HG03442 (cell line): ENCODE measurements around the gene CYLD.

Experiments used
- ATAC-seq: cut with Tn5 transposase; IDR thresholded peaks from one replicate; pipeline ENCODE4 v1.9.1; 2021; ENCODE audit warnings: mild to moderate bottlenecking, moderate library complexity; ENCODE audit not compliant: unreplicated experiment

The CYLD gene

DNA sequence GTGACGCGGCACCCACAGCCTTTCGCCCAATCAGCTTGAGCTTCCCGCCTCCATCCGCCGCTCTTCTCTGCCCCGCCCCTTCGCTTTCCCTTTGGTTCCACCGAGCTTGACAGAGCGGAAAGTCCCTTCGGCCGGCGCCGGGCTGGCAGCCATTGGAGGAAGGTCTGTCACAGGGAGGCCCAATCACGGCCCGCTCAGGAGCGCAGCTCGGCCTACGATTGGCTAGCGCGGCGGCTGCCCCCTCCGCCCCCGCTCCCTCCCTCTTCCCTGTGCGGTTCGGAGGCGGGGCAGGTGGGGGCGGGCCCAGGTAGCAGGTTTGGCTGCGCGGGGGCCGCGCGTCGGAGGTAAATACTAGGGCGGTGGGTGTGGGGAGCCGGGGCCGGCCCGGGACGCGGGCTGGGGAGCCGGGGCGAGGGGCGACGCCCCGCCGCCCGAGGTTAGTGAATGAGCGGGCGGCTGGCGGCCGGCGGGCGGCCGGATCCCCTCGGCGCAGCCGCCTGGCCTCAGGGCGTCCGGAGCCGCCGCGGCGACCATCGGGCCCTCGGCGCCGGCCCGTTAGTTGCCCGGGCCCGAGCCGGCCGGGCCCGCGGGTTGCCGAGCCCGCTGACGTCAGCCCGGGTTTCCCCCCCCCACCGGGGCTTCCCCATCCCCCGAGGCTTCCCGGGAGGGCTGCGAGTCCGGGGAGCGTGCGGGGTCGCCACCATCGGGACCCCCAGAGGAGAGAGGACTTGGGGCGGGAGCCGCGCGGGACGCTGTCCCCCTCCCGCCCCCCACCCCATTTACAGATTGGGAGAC is at the start of gene CYLD:
Gene CYLD (plus strand): TSS at position 306 of the 795 bp plus-strand sequence. CDS start 7,613 bp downstream, outside the sequence.
- ATAC-seq: peak; percentile 91

DNA sequence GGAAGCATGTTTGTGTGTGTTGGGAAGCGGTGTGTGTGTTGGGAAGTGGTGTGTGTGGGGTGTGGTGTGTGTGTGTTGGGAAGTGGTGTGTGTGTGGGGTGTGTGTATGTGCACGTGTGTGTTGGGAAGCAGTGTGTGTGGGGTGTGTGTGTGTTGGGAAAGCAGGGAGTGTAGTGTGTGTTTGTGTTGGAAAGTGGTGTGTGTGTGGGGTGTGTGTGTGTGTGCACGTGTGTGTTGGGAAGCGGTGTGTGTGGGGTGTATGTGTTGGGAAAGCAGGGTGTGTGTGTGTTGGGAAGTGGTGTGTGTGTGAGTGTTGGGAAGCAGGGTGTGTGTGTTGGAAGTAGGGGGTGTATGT is 49.3 kb upstream of the CYLD start:
- ATAC-seq: no peak

- no peak for ATAC-seq
Measured at GRCh38 chr16:50692999-50693781, 48.7 kb upstream of the CYLD start, which contains the start of gene NOD2. TSS of gene NOD2 (plus strand) at chr16:50693606. CDS start at chr16:50699496, 5,890 bp downstream.

DNA sequence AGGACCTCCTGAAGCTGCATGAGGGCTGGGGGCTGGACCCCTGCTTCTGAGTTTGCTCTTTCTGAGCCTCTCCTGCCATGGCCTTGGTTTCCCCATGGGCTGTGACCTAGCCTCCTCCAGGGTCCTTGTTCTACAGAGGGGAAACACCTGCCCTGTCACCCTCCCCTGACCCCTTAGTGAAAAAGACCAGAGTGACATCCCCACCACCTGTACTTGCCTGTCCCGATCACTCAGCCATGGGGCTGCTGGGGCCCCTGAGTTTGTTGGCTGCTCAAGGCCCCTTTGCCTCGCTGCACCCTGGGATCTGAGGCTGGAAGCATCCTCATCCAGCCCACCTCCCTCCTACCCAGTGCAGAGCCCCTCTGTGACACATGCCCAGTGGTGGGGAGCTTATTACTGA is 47.7 kb upstream of the CYLD start:
- no peak for ATAC-seq

DNA sequence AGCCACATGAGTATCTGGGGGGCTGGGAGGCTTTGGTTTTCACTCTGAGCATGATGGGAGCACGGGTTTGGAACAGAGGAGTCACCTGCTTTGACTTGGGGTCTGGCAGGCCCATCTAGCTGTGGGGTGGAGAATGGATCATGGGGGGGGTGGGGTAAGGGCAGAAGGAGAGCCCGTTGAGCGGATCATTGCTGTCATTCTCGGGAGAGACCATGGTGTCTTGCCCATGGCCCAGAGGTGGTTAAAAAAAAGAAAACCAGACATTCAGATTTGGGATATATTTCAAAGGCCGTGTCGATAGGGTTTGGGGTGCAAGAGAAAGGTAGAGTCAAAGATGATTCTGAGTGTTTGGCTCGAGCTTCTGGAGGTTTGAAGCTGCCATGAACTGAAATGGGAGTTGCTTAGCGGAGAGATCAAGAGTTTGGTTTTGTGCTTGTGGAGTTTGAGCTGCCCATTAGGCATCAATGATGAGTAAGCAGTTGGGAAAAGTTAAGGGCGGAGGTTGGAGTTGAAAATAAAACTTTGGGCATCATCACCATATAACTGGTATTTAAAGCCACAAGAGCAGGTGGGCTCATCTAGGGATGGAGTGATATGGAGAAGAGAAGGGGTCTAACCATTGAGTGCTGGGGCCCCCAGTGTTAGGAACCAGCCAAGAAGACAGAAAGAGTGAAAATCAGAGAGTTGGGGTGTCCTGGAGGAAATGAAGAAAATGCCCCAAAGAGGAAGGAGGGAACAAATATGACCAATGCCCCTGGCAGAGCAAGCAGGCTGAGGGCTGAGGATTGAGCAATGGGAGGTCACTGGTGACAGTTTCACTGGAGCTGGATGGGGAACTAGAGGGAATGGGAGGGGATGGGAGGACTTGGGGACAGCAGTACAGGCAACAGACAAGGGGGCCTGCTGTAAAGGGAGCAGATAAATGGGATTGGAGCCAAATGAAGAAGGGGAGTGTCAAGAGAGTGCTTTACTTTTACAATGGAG is 46.6 kb upstream of the CYLD start:
- no peak for ATAC-seq

- no peak for ATAC-seq
Measured at GRCh38 chr16:50696126-50696525, 45.8 kb upstream of the CYLD start.

GRCh38 chr16:50696575-50697420 is 45.1 kb upstream of the CYLD start:
- ATAC-seq: peak; percentile 51

DNA sequence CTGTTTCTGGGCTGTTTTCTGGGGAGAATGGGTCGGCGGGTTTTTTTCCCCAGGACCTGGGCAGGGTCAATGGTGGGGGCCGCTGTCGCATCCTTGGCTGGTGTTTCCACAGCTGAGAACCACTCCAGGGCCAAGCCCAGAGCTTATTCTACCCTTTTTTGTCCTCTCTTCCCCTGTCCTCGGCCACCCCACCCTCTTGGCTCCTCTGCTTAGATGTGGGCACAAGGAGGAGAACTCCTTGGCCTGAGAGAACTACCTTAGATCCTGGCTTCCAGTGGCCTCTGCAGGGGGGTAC is 44.5 kb upstream of the CYLD start:
- ATAC-seq: no peak

DNA sequence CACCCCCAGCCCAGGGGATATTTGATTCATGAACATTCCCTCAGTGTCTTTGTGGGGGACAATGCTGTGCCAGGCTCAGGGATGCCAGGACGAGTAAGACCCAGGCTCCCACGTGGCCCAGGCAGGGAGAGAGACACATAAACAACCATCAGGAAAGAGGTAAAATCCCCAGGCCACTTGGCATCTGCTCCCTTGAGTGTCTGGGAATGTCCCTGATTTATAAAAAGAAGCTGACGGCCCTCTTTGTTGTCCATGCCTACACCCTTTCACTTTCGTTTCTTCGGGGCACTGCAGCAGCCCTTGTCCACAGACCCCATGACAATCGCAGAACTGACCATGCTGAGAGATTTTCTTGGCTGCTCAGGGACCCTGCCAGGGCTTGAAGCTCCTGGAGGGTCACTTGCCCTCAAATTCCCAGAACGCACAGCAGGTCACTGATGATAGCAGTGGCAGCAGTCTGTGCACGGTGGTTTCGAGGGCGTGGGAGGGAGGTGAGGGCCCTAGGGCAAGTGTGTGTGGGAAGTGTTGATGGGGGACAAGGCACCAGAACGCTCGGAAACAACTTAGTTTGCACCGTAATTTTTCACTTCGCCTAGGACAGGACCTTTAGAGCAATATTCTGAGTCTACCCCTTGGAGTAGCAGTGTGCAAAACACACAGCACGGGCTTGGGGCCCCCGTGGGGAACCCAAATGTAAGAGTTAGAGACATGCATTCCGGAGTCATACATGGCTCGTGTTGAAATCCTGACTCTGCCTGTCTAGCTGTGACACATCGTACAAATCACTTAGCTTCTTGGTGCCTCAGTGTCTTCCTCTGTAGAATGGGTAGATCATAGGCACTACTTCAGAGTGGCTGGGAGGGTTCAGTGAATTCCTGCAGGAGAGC is 43.8 kb upstream of the CYLD start:
- ATAC-seq: peak; percentile 44

GRCh38 chr16:50699326-50700159 is 42.3 kb upstream of the CYLD start:
- no peak for ATAC-seq

- no peak for ATAC-seq
Measured at GRCh38 chr16:50702725-50703124, 39.2 kb upstream of the CYLD start.

GRCh38 chr16:50704245-50704644 is 37.6 kb upstream of the CYLD start:
- no peak for ATAC-seq

- ATAC-seq: no peak
Measured at GRCh38 chr16:50705436-50706110, 36.3 kb upstream of the CYLD start.

DNA sequence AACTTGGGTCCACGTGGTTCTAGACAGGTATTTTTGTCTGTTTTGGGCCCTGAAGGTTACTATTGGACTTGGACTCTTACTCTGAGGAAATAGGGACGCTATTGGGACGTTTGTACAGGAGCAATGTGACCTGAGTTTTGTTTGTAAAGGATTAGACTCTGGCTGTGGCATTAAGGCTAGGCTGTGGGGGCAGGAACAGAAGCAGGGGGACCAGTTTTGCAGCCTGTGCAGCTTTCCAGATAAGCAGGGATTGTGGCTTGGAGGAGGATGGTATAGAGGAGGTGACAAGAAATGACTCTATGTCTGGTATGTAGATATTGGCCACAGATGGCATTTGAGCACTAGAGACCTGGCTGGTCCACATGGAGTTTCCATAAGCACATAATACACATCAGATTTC is 35.6 kb upstream of the CYLD start:
- ATAC-seq: no peak

GRCh38 chr16:50708373-50709060 is 33.4 kb upstream of the CYLD start:
- no peak for ATAC-seq

GRCh38 chr16:50709061-50709684 is 32.7 kb upstream of the CYLD start:
- no peak for ATAC-seq

DNA sequence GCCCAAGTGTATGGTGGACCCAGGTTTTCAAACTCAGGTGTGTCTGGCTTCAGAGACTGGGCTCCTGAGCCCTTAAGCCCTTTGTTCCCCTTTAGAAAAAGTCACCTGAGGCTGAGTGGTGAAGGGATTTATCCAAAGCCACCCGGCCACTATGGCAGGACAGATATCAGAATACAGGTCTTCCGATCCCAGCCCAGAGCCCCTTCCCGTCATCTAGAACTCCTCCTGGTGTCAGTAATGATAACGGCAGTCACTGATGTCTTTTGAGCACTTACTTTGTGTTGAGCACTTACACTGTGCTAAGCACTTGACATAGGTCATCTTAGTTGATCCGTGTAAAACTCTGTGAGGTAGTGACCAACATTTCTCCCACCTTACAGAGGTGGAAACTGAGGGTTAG is 31.9 kb upstream of the CYLD start:
- ATAC-seq: no peak
